ENCODE results near the gene DCAF8.

Gene DCAF8

DNA sequence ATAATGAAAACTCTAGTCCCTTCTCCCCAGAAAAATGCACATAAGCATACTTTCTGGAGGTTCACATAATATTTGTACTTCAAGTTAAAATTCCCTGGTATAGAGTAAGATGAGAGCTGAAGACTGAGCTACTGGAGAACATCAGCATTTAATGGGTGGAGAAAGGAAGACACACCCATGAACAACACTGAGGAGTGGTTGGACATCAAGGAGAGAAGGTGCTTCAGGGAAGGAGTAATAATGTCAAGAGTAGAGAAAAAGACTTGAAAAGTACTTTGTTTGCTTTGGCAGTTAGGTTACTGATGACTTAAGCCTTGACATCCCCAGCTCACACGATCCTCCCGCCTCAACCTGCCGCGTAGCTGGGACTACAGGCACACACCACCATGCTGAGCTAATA, 35.3 kb downstream of the DCAF8 start:
- no peak for DNase-seq (ENCODE audit: low read depth, low spot score)

DNA sequence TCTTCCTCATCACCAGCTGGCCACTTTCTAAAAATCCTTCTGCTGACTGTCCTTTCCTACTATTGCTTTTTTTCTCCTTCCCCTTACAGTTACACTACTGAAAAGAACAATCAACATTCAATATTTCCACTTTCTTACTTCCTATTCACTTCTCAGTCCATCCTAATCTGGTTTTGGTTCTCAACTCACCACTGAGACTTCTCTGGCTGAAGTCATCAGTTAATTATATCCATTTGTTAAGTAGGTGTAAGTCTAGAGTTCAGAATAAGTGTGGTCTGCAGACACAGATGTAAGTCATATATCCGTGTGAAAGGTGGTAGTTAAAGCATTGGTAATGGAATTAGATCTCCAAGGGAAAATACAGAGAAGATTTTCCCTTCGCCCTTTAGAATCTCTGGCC, 35.7 kb downstream of the DCAF8 start:
- no peak for DNase-seq (ENCODE audit: low read depth, low spot score)

DNA sequence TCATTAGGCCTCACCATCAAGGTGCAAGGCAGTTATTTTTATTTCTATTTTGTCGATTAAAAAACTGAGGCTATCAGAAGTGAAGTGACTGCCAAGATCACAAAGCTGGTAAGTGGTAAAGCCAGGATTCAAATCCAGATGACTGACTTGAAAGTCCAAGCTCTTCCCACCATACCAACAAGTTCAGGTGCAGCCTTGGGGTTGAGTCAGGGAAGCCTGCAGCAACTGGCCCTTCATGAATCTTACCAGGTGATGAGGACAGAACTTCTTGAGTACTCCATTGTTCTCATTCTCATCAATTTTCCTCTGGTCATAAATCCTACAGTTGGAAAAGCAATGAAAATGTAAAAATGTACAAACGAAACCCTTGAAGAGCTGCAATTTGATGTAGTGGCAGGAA, 37.0 kb downstream of the DCAF8 start:
- DNase-seq (ENCODE audit: low read depth, low spot score) = no peak

DNA sequence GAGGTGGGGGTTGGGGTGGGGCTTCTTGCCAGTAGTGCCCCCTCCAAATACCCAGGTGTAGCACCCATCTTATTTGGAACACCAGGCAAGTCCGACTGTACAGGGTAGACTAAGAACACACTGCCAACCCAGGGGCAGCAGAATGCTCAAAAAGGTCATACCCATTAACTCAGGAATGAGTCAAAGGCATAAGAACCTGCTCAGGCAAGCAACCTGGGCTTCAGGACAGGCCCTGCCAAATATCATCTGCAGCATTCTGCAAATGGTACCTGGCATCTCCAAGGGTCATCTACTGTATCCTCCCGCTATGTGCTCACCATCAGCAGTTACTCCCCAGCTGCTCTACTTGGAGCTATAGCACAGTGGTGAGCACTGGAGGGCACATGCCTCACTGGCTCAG, 37.7 kb downstream of the DCAF8 start:
- DNase-seq (ENCODE audit: low read depth, low spot score) = no peak

GRCh38 chr1:160222546-160222945, 39.8 kb downstream of the DCAF8 start:
- DNase-seq (ENCODE audit: low read depth, low spot score) = no peak

DNA sequence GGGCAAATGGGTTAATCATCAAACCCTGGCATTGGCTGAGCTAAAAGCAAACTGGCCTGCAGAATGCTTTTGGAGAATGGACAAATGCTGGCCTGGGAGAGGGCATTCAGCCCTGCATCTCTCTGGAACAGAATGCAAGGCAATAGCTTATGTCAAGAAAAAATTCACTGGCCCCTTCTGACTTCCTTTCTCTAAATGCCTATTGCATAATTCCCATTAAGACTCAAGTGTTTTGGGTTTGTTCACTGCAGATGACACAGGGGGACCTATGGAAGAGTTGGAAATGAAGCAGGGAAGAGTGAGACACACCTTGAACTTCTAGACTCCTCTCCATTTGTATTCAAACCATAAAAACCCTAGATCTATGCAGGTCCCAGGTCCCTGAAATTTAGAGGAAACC, 41.3 kb downstream of the DCAF8 start:
- DNase-seq (ENCODE audit: low read depth, low spot score) = no peak

DNA sequence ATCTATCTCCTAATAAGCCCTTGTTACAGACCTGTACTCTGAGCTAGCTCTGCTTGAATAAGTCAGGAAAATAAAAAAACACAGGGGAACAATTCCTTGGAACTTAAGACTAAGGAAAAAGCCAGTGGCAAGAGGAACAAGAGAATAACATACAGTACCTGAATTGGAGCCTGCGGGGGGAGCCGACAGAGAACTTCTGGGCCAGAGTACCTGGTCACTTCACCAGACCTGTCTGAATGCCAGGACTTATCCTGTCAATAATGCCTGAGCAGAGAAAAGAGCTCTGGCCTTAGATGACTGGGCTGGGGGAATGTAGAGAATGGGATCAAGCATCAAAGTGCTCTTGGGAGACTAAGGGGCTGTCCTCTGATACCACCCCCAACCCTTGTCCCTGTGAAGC, 42.0 kb downstream of the DCAF8 start:
- no peak for DNase-seq (ENCODE audit: low read depth, low spot score)

- DNase-seq (ENCODE audit: low read depth, low spot score) = no peak
Measured at GRCh38 chr1:160219062-160219929, 43.1 kb downstream of the DCAF8 start.

DNA sequence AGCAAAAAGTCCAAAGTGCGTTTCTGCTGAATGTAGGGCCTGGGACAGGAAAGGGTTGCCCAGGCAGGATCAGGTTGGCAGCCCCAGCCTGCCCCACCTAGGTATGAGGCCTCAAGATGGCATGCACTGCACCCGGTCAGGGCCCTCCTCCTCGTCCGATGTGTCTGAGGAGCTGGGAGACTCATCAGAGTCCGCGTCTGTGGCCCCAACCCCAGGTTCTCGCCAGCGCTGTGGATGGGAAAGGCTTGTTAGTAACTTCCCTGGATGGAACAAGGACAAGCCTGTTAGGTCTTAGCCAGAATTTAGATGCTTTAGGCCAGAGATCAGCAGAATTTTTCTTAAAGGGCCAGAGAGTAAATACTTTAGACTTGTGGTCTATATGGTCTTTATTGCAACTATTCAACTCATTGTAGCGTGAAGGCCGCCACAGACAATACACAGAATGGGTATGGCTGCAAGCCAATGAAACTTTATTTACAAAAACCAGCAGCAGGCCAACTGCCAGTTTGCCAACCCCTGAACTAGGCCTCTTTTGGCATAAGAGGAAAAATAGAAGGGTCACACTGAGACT, 44.8 kb downstream of the DCAF8 start:
- no peak for DNase-seq (ENCODE audit: low read depth, low spot score)

DNA sequence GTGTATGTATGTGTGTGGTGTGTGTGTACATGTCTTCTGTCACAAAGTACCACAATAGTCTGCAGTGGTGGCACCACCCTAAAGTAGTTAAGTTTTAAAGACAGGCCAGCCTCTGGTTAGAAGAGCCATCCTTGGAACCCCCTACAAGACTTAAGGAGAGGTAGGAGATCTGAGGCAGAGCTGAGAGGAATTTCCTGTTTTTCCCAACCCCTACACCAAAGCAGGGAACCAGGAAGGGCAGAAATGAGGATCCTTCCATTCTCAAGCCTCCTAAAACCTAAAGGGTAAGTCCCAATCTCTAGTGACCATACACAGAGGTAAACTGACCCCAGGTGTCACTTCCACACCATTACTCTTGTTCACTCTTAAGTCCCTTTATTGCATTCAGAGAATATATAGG, 46.0 kb downstream of the DCAF8 start:
- DNase-seq (ENCODE audit: low read depth, low spot score) = no peak

GRCh38 chr1:160214481-160215140, 47.7 kb downstream of the DCAF8 start:
- no peak for DNase-seq (ENCODE audit: low read depth, low spot score)

- no peak for DNase-seq (ENCODE audit: low read depth, low spot score)
Measured at GRCh38 chr1:160211046-160211790, 51.1 kb downstream of the DCAF8 start.

DNA sequence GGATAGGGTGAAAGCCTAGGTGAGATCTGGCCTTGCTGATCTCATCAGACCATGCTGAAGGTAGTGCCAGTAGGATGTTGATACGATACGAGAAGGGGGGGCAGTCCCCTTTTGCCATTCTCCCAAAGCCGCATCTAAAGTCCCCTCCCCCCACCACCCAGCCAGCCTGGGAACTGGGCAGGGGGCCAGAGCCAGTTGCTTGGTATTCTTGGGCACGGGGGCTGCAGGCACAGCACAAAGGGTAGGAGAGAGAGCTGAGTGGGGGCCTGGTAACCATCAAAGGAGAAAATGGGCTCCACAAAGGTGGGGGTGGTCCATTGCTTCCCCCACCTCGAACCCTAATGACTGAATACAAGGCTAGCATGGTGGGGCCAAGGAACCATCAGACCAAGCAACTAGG, 51.8 kb downstream of the DCAF8 start:
- DNase-seq (ENCODE audit: low read depth, low spot score) = no peak

DNA sequence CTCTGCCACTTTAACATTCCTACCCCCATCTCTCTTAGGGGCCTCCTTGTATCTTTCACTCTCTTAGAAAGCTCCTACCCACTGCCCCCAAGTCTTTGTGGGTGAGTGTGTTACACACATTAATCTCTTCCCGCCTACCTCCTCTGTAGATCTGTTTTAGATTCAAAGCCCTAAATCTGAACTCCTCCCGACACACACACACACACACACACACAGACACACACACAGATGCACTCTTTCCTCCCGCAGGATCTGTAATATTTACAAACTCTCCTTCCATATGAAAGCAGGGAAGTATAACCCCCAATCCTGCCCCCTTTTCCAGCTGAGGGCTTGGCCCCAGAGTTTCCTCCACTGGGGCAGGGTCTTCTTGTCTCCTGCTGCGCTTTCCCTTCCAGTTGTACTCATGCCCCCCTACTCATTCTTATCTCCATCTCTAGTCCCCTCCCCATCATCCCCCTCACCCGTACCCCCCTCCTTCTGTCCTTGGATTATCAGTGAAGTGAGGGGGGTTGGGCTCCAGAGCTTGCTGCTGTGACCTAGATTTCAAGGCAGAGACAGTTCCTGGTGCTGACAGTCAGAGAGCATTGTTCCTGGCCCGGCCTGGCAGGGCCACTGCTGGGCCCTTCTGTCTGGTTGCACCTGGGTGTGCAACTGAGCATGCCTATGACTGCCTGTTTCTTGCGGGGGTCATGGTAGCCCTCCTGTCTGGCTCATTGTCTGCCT, 52.9 kb downstream of the DCAF8 start:
- no peak for DNase-seq (ENCODE audit: low read depth, low spot score)

DNA sequence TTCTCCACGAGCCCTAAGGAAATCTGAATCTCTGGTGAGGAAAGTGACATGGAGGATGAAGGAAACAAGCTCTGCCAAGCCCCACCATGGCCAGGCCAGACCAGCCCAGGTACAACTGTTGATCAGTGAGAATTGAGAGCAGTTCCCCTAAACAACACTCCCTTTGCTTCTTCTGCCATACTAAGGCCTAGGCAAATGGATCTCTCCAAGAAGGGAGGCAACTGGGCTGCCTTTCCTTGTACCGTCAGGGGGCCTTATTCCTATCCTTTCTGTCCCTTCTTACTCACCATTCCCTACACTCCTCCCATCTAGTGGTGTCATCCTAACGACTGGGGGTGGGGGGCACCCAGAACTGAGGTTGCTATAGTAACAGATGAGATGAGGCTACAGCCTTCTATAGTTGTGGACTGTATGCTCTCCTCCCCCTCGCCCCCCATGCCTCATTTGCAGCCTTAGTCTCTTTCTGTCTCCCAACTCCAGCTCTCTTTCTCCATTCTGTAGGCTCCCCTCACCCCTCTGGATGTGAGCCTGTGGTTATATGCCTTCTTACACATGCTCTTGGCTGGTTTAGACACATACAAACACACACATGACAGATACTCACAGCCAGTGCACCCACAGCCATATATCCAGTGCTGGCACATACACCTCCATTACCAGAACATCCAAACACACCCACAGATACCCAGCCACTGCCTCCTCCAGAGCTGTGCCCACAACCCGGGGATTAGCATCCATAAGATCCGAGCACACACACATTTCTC, 53.6 kb downstream of the DCAF8 start:
- no peak for DNase-seq (ENCODE audit: low read depth, low spot score)

DNA sequence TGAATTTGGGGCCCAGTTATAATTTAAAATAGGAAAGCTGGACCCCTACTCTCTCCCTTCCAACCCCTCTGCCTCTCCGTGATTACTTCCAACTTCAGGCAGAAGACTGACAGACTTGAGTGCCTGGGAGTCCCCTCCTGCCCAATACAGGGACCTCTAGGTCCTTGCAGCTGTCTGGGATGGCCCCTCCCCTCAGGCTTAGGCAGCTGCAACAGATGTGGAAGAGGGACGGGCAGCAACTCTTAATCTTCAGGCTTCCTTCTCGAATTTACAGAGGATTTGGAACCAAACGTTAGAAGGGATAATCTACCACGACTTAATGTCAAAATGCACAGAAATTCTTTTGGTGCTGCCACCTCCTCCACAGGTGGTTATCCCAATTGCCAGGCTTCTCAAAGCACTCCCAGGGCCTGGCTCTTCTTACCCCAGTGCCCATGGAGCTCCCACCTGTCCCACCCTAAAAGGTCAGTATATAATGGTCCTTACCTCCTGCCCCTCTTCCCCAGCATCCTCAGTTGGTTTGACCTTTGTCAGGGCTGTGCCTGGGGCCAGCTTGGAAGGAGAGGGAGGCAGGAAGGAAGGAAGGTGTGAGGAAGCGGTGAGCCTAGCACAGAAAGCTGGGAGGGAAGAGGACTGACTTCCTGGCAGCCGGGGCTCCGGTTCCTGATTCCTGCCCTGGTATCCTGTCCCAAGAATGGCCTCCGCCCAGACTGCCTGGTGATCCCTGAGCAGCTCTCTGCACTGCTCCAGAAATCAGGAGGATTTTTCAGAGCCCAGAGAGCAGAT, 54.4 kb downstream of the DCAF8 start:
- no peak for DNase-seq (ENCODE audit: low read depth, low spot score)

GRCh38 chr1:160207118-160207650, 55.2 kb downstream of the DCAF8 start:
- no peak for DNase-seq (ENCODE audit: low read depth, low spot score)

- DNase-seq (ENCODE audit: low read depth, low spot score) = no peak
Measured at GRCh38 chr1:160206421-160207117, 55.8 kb downstream of the DCAF8 start.

- DNase-seq (ENCODE audit: low read depth, low spot score) = no peak
Measured at GRCh38 chr1:160206036-160206389, 56.3 kb downstream of the DCAF8 start.
